Body of pancreas (tissue), 4 donors: ENCODE data around the gene CLIC6. TPM values are rescaled to one million over a fixed set of nuclear protein-coding genes. Genes with fewer than 3 reads are reported as not detected.

Experiments
- ATAC-seq: fragments of 150-250 bp; one replicate; pipeline ENCODE4 v1.9.1; 2016
- DNase-seq, 4 donors: peaks; one replicate each; pipeline ENCODE4 v3.0.0-alpha.2; 2019
- H3K27ac ChIP-seq, 4 donors: fragments of 200-600 bp; sonication (generic); 1 replicate in 3 of 4; 2 replicates in 1 of 4; pipeline versions ENCODE4 v1.5.1 to v1.6.1; 2016 to 2019; ENCODE audit warnings: mild to moderate bottlenecking in 1 of 4, mixed read lengths in 1 of 4, moderate library complexity in 1 of 4
- H3K27me3 ChIP-seq, 2 donors: fragments of 200-600 bp; sonication (generic); one replicate each; pipeline ENCODE4 v1.6.0; 2016; ENCODE audit warnings: mild to moderate bottlenecking in 1 of 2
- H3K36me3 ChIP-seq, 2 donors: fragments of 200-600 bp; sonication (generic); replicated peaks in 1 of 2; 2 replicates each; pipeline ENCODE4 v1.5.1; 2016; ENCODE audit warnings: low read depth in 2 of 2; ENCODE audit not compliant: insufficient read depth in 1 of 2
- H3K4me1 ChIP-seq: fragments of 200-600 bp; sonication (generic); one replicate; pipeline ENCODE4 v1.6.0; 2016
- H3K4me3 ChIP-seq, 2 donors: fragments of 200-600 bp; sonication (generic); 1 replicate in 1 of 2; 2 replicates in 1 of 2; pipeline ENCODE4 v1.5.1; 2016 to 2019
- H3K9me3 ChIP-seq, 3 donors: fragments of 200-600 bp; sonication (generic); 1 replicate in 2 of 3; 2 replicates in 1 of 3; pipeline ENCODE4 v1.5.1; 2016
- POLR2A ChIP-seq, 3 donors: fragments of 450-650 bp; IDR thresholded peaks; one replicate each; pipeline ENCODE4 v1.6.1; 2016; ENCODE audit warnings: antibody characterized with exemption in 3 of 3, mild to moderate bottlenecking in 2 of 3
- WGBS, 2 donors: methylation state at CpG; one replicate each; pipeline ENCODE4 v1.1.5; 2017; 5-methylcytosine and 5-hydroxymethylcytosine counted together
- intact Hi-C: fragments of 100-400 bp; cut with DNase I; formaldehyde crosslinking; loops from one replicate; pipeline ENCODE4 v1.15.1; 2023
- total RNA-seq, 2 donors: library from RNA; depleted of rRNA; stranded (reverse); fragments of >200 nt; gene quantifications; one replicate each; pipeline ENCODE4 v1.1.0, GENCODE V29; 2016
- TF ChIP-seq, protein P1 (sequence below), 7 experiments: fragments of 450-650 bp in 4 of 7; fragments of 200-600 bp in 3 of 7; sonication (generic) in 3 of 7; IDR thresholded peaks; one replicate each; pipeline ENCODE4 v1.5.1; 2016 to 2019; ENCODE audit warnings: antibody characterized with exemption in 7 of 7

Gene CLIC6
- total RNA-seq, 2 donors from 2014 or later = 0.99 to 1.8 TPM

DNA sequence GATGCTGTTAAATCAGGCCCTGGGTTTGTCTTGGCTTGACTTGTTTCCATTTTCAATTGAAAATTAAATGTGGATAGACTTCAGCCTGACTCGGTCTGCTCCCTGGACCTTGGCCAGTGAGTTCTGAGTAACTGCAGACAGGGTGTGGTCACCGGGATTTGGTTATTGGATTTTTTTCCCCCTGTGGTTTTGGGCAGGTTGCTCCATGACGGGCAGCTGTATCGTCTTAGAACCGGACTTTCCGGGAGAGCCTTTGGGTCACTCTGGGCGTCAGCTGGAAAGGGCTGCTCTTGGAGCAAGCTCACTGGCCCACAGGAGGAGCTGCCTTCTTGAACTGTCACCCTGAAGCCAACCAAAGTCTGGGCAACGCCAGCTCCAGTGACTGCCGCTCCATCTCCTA, 75.0 kb downstream of the CLIC6 start:
- no peaks in the 10 kb centered on the region for H3K9me3 ChIP-seq
- intact Hi-C loops = loop anchor here (10.0 kb wide), 1 partner anchor 661 kb away; no protein-coding TSS in a partner anchor
- no peaks in the 10 kb centered on the region for H3K27me3 ChIP-seq
- 64 to 71% methylated on average over 9 of the region's 9 CpGs for WGBS, 2 donors
- peak overlapping the region in 1 of 4 donors; percentile 70 for H3K27ac ChIP-seq
- H3K4me3 ChIP-seq = no peak overlapping the region
- DNase-seq (peak in 3 of 4 donors; percentile 24 to 36 (median 34)), ATAC-seq (no peak)
- no peaks in the 10 kb centered on the region for H3K36me3 ChIP-seq
- no peak for TF ChIP-seq POLR2A (IDR thresholded peaks at IDR 0.05)
- TF ChIP-seq, protein P1, sequence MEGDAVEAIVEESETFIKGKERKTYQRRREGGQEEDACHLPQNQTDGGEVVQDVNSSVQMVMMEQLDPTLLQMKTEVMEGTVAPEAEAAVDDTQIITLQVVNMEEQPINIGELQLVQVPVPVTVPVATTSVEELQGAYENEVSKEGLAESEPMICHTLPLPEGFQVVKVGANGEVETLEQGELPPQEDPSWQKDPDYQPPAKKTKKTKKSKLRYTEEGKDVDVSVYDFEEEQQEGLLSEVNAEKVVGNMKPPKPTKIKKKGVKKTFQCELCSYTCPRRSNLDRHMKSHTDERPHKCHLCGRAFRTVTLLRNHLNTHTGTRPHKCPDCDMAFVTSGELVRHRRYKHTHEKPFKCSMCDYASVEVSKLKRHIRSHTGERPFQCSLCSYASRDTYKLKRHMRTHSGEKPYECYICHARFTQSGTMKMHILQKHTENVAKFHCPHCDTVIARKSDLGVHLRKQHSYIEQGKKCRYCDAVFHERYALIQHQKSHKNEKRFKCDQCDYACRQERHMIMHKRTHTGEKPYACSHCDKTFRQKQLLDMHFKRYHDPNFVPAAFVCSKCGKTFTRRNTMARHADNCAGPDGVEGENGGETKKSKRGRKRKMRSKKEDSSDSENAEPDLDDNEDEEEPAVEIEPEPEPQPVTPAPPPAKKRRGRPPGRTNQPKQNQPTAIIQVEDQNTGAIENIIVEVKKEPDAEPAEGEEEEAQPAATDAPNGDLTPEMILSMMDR (IDR thresholded peaks at IDR 0.05) = no peak
- peaks cover 23% of the 10 kb centered on the region for H3K4me1 ChIP-seq

DNA sequence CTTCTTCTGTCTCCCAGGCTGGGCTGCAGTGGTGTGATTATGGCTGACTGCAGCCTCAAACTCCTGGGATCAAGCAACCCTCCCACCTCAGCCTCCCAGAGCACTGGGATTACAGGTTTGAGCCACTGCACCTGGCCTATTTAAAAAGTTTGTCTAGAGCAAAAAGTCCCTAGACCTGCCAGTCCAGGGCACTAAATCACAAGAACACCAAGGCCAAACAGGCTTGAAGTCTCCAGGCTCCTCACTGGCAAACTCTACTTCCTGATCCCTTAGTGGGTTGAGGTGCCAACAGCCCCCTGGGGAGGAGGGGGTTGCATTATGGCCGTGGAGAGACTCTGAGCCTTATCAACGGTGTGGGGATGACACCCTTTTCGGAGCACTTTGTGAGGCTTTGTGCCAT, 76.0 kb downstream of the CLIC6 start:
- ATAC-seq (peak; percentile 47), DNase-seq (peak; percentile 21 to 63 (median 39))
- TF ChIP-seq, protein P1 (IDR thresholded peaks at IDR 0.05) = no peak
- no peak for TF ChIP-seq POLR2A (IDR thresholded peaks at IDR 0.05)
- Histone ChIP-seq H3K27ac (peak overlapping the region; percentile 4 to 70 (median 43)), H3K4me1 (peaks cover 23% of the 10 kb centered on the region), H3K27me3 (no peaks in the 10 kb centered on the region), H3K9me3 (no peaks in the 10 kb centered on the region), H3K4me3 (no peak overlapping the region), H3K36me3 (no peaks in the 10 kb centered on the region)
- 9 to 12% methylated on average over 3 of the region's 3 CpGs for WGBS, 2 donors
- intact Hi-C loops = loop anchor here (10.0 kb wide), 1 partner anchor 660 kb away; no protein-coding TSS in a partner anchor

DNA sequence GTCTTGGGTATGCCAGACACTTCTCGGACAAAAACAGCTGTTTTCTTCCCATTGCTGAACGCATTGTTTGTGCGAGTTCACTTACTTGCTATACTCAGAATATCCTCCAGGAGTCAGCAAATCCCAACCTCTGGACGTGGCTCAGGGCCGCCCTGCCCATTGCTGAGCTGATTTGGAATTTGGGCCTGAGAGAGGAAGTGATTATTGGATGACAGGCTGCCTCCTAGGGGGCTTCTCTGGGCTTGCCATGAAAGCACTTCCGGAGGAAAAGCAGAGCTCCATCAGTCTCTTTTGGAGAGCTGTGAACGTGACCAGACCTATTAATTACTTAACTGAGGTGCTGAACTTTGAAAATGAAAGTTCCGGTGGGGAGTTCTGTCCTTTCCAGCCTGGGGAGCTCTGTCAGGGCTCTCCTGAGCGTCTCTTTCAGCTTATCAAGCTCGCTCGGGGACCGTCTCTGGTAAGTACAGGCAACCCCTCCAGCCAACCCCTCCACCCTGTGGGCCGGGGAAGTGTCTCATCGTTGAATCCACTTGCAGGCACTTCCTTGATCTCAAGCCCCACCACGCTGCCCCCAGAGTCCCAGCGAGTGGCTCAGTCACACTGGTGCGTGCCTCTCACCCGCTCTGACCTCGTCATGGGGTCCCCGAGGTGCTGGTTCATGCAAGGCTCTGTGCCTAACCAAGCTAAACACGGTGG, 76.9 kb downstream of the CLIC6 start:
- Histone ChIP-seq H3K9me3 (no peaks in the 10 kb centered on the region), H3K4me1 (peaks cover 23% of the 10 kb centered on the region), H3K27me3 (no peaks in the 10 kb centered on the region), H3K4me3 (no peak overlapping the region), H3K27ac (peak overlapping the region; percentile 4 to 70 (median 43)), H3K36me3 (no peaks in the 10 kb centered on the region)
- TF ChIP-seq, protein P1 (IDR thresholded peaks at IDR 0.05) = peak; percentile 74 to 95 (median 89)
- no peak for TF ChIP-seq POLR2A (IDR thresholded peaks at IDR 0.05)
- ATAC-seq (peak; percentile 95), DNase-seq (peak; percentile 66 to 82 (median 71))
- intact Hi-C loops = loop anchor here (10.0 kb wide), 1 partner anchor 659 kb away; no protein-coding TSS in a partner anchor
- whole genome bisulfite sequencing, 2 donors = 43 to 46% methylated on average over 16 to 21 of the region's 21 CpGs

DNA sequence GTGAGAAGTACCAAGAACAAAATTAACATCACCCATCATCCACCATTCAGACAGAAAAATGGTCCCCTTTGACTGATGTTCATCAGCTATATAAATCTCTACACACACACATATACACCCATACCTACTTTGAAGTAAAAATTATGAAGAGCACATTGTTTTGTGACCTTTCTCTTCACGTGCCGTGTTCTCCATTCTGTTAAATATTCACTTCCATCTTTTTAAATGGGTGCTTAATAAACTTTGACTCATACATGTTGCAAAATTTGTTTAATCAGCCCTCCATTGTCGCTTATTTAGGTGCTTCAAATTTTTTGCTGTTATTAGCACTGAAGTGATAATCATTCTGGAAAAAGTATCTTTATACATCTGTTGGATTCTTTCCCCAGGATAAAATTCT, 80.1 kb downstream of the CLIC6 start:
- no peak for DNase-seq
- Histone ChIP-seq H3K36me3 (no peaks in the 10 kb centered on the region), H3K4me3 (no peak overlapping the region), H3K27ac (no peak overlapping the region), H3K9me3 (no peaks in the 10 kb centered on the region), H3K4me1 (peaks cover 20% of the 10 kb centered on the region), H3K27me3 (no peaks in the 10 kb centered on the region)
- ATAC-seq = no peak
- 36 to 46% methylated on average over 3 of the region's 3 CpGs for WGBS, 2 donors
- intact Hi-C loops = loop anchor here (10.0 kb wide), 1 partner anchor 656 kb away; no protein-coding TSS in a partner anchor
- TF ChIP-seq, protein P1 (IDR thresholded peaks at IDR 0.05) = no peak
- no peak for TF ChIP-seq POLR2A (IDR thresholded peaks at IDR 0.05)
